ENCODE data around the gene CLOCK. TPM values are rescaled to one million over a fixed set of nuclear protein-coding genes. Genes with fewer than 3 reads are reported as not detected.
"Not testable (repeated sequence)": the region's sequence is repeated elsewhere in the genome, so short reads cannot be mapped to it uniquely, and the experiment has no call there.

CLOCK gene, protein sequence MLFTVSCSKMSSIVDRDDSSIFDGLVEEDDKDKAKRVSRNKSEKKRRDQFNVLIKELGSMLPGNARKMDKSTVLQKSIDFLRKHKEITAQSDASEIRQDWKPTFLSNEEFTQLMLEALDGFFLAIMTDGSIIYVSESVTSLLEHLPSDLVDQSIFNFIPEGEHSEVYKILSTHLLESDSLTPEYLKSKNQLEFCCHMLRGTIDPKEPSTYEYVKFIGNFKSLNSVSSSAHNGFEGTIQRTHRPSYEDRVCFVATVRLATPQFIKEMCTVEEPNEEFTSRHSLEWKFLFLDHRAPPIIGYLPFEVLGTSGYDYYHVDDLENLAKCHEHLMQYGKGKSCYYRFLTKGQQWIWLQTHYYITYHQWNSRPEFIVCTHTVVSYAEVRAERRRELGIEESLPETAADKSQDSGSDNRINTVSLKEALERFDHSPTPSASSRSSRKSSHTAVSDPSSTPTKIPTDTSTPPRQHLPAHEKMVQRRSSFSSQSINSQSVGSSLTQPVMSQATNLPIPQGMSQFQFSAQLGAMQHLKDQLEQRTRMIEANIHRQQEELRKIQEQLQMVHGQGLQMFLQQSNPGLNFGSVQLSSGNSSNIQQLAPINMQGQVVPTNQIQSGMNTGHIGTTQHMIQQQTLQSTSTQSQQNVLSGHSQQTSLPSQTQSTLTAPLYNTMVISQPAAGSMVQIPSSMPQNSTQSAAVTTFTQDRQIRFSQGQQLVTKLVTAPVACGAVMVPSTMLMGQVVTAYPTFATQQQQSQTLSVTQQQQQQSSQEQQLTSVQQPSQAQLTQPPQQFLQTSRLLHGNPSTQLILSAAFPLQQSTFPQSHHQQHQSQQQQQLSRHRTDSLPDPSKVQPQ
- total RNA-seq: 13.6 TPM

- Histone ChIP-seq H3K4me1 (ENCODE audit: control insufficient read depth in 3 of 3, insufficient read depth in 3 of 3, low read length in 3 of 3) (peaks cover 9 to 15% (median 14%) of the 10 kb centered on the region in 3 donors), H3K4me3 (ENCODE audit: low read length in 3 of 3) (peak within 1 kb of the TSS; percentile 86 to 95 (median 93)), H3K27ac (ENCODE audit: low read depth, low read length) (peak within 1 kb of the TSS; percentile 95), H3K9ac (ENCODE audit: low read depth in 1 of 3, low read length in 3 of 3) (peak within 1 kb of the TSS; percentile 85 to 89 (median 85)), H3K9me3 (ENCODE audit: control insufficient read depth in 3 of 3, low read length in 3 of 3) (no peaks in the 10 kb centered on the region), H3K27me3 (ENCODE audit: control insufficient read depth in 3 of 3, insufficient read depth in 3 of 3, low read length in 3 of 3) (no peaks in the 10 kb centered on the region), H3K36me3 (ENCODE audit: control insufficient read depth in 3 of 3, insufficient read depth in 3 of 3, low read length in 3 of 3) (no peaks in the 10 kb centered on the region)
Measured at GRCh38 chr4:55546756-55547465, at the start of gene CLOCK. CLOCK (minus strand) TSS chr4:55546909; CDS start chr4:55482785, 64,124 bp downstream.

DNA sequence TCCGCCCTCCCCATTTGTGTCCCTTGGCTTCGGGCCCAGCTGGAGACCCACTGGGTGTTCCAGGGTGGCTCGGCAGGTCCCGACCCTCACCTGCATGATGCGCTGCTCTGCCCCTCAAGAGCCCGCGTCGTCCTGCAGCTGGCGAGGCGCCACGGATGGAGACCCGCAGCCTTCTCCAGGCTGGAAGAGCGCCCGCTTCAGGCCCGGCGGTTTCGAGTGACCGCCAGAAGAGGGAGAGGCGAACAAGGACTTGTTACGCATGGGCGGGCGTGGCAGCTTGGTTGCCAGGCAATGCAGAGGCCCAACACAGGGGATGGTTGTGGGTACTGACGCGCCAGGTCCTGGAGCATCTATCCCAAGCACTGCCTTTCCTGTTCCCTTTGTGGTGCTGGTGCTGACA lies 45.3 kb upstream of the CLOCK start, which contains the start of gene PDCL2:
PDCL2 (minus strand) TSS at position 232 of the 400 bp plus-strand sequence; CDS start at position 96, 136 bp downstream.
- no peak within 1 kb of the TSS for H3K9ac ChIP-seq (ENCODE audit: low read depth in 1 of 3, low read length in 3 of 3)
- no peak within 1 kb of the TSS for H3K4me3 ChIP-seq (ENCODE audit: low read length in 3 of 3)
- no peaks in the 10 kb centered on the region for H3K27me3 ChIP-seq (ENCODE audit: control insufficient read depth in 3 of 3, insufficient read depth in 3 of 3, low read length in 3 of 3)
- no peaks in the 10 kb centered on the region for H3K4me1 ChIP-seq (ENCODE audit: control insufficient read depth in 3 of 3, insufficient read depth in 3 of 3, low read length in 3 of 3)
- H3K27ac ChIP-seq (ENCODE audit: low read depth, low read length): no peak within 1 kb of the TSS
- H3K36me3 ChIP-seq (ENCODE audit: control insufficient read depth in 3 of 3, insufficient read depth in 3 of 3, low read length in 3 of 3): no peaks in the 10 kb centered on the region
- H3K9me3 ChIP-seq (ENCODE audit: control insufficient read depth in 3 of 3, low read length in 3 of 3): peaks cover 0 to 5% (median 3%) of the 10 kb centered on the region in 3 donors

DNA sequence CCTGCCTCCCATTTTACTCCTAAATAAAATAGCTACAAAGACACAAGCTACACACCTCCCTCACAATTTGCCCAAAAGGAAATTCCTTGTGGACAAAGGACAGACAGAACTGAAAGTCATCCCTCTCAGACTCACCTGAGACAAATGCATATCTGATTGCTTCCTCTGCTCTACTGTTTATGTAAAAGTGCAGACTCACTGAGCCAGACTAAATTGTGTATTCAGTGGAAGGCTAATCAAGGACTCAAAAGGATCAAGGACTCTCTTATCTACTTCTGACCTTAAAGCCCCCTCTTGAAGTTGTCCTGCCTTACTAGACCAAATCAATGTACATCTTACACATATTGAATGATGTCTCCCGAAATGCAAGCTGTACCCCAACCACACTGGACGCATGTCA lies 41.5 kb upstream of the CLOCK start:
- H3K9me3 ChIP-seq (ENCODE audit: control insufficient read depth in 3 of 3, low read length in 3 of 3): peaks cover 0 to 5% (median 3%) of the 10 kb centered on the region in 3 donors
- H3K4me1 ChIP-seq (ENCODE audit: control insufficient read depth in 3 of 3, insufficient read depth in 3 of 3, low read length in 3 of 3): no peaks in the 10 kb centered on the region
- no peak overlapping the region for H3K4me3 ChIP-seq (ENCODE audit: low read length in 3 of 3)
- H3K36me3 ChIP-seq (ENCODE audit: control insufficient read depth in 3 of 3, insufficient read depth in 3 of 3, low read length in 3 of 3): no peaks in the 10 kb centered on the region
- H3K27me3 ChIP-seq (ENCODE audit: control insufficient read depth in 3 of 3, insufficient read depth in 3 of 3, low read length in 3 of 3): no peaks in the 10 kb centered on the region
- no peak overlapping the region for H3K27ac ChIP-seq (ENCODE audit: low read depth, low read length)
- H3K9ac ChIP-seq (ENCODE audit: low read depth in 1 of 3, low read length in 3 of 3): no peak overlapping the region

DNA sequence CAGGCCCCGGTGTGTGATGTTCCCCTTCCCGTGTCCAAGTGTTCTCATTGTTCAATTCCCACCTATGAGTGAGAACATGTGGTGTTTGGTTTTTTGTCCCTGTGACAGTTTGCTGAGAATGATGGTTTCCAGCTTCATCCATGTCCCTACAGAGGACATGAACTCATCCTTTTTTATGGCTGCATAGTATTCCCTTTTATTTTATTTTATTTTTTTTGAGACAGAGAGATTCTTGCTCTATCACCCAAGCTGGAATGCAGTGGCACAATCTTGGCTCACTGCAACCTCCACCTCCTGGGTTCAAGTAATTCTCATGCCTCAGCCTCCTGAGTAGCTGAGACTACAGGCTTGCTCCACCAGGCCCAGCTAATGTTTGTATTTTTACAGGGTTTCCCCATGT lies 36.1 kb upstream of the CLOCK start:
- H3K9me3 ChIP-seq (ENCODE audit: control insufficient read depth in 3 of 3, low read length in 3 of 3); H3K4me1 ChIP-seq (ENCODE audit: control insufficient read depth in 3 of 3, insufficient read depth in 3 of 3, low read length in 3 of 3); H3K27ac ChIP-seq (ENCODE audit: low read depth, low read length); H3K36me3 ChIP-seq (ENCODE audit: control insufficient read depth in 3 of 3, insufficient read depth in 3 of 3, low read length in 3 of 3); H3K9ac ChIP-seq (ENCODE audit: low read depth in 1 of 3, low read length in 3 of 3); H3K27me3 ChIP-seq (ENCODE audit: control insufficient read depth in 3 of 3, insufficient read depth in 3 of 3, low read length in 3 of 3); H3K4me3 ChIP-seq (ENCODE audit: low read length in 3 of 3): not testable (repeated sequence)

DNA sequence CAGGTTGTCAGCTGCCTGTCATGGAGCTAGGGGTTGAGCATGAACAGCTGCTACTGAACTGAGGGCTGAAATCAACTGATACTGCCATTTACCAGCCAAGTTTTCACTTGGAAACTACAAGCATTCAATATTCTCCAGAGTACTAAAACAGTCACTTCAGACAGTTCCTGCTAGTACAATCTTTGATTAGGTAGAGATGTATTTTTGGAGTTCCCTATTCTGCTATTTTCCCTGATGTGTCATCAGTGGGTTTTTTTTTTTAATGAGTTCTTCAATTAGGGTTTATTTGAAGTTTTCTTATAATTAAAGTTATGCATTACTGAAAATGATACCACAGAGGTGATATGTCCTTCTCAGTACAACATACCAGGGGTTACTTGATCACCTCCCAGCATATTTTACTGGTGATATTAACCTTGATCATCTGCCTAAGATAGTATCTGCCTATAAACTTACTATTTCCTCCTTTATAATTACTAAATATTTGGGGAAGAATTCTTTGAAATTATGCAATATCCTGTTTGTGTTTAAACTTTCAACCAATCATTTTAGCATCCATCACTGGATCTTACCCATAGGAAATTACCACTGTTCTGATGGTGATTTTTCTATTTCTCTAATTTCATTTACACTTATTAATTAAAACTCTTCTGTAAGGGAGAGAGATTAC lies 31.8 kb upstream of the CLOCK start:
- Histone ChIP-seq H3K4me1 (ENCODE audit: control insufficient read depth in 3 of 3, insufficient read depth in 3 of 3, low read length in 3 of 3) (no peaks in the 10 kb centered on the region), H3K9ac (ENCODE audit: low read depth in 1 of 3, low read length in 3 of 3) (no peak overlapping the region), H3K4me3 (ENCODE audit: low read length in 3 of 3) (no peak overlapping the region), H3K36me3 (ENCODE audit: control insufficient read depth in 3 of 3, insufficient read depth in 3 of 3, low read length in 3 of 3) (no peaks in the 10 kb centered on the region), H3K9me3 (ENCODE audit: control insufficient read depth in 3 of 3, low read length in 3 of 3) (peaks cover 0 to 6% (median 0%) of the 10 kb centered on the region in 3 donors), H3K27ac (ENCODE audit: low read depth, low read length) (no peak overlapping the region), H3K27me3 (ENCODE audit: control insufficient read depth in 3 of 3, insufficient read depth in 3 of 3, low read length in 3 of 3) (no peaks in the 10 kb centered on the region)

GRCh38 chr4:55575513-55575912 lies 28.8 kb upstream of the CLOCK start:
- Histone ChIP-seq H3K9me3 (ENCODE audit: control insufficient read depth in 3 of 3, low read length in 3 of 3) (peaks cover 0 to 3% (median 0%) of the 10 kb centered on the region in 3 donors), H3K27ac (ENCODE audit: low read depth, low read length) (no peak overlapping the region), H3K9ac (ENCODE audit: low read depth in 1 of 3, low read length in 3 of 3) (no peak overlapping the region), H3K4me3 (ENCODE audit: low read length in 3 of 3) (no peak overlapping the region), H3K27me3 (ENCODE audit: control insufficient read depth in 3 of 3, insufficient read depth in 3 of 3, low read length in 3 of 3) (no peaks in the 10 kb centered on the region), H3K4me1 (ENCODE audit: control insufficient read depth in 3 of 3, insufficient read depth in 3 of 3, low read length in 3 of 3) (no peaks in the 10 kb centered on the region), H3K36me3 (ENCODE audit: control insufficient read depth in 3 of 3, insufficient read depth in 3 of 3, low read length in 3 of 3) (no peaks in the 10 kb centered on the region)

DNA sequence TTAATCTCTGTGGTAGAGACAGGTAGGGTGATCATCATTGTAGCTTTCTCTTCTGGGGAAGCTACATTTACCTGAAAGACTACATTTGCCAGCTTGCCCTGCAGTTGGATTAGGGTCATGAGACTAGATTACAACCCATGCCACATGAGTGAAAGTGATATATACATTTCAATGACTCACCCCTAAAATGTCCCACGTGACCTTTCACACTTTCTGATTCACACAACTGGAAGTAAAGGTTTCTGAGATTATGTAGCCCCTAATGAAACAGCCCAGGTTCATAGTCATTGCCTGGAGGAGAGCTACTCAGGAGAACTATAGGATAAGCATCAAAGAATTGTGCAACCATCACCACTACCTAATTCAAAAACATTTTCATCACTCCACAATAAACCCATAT lies 27.5 kb upstream of the CLOCK start:
- Histone ChIP-seq H3K4me1 (ENCODE audit: control insufficient read depth in 3 of 3, insufficient read depth in 3 of 3, low read length in 3 of 3) (no peaks in the 10 kb centered on the region), H3K4me3 (ENCODE audit: low read length in 3 of 3) (no peak overlapping the region), H3K27ac (ENCODE audit: low read depth, low read length) (no peak overlapping the region), H3K36me3 (ENCODE audit: control insufficient read depth in 3 of 3, insufficient read depth in 3 of 3, low read length in 3 of 3) (no peaks in the 10 kb centered on the region), H3K27me3 (ENCODE audit: control insufficient read depth in 3 of 3, insufficient read depth in 3 of 3, low read length in 3 of 3) (no peaks in the 10 kb centered on the region), H3K9ac (ENCODE audit: low read depth in 1 of 3, low read length in 3 of 3) (no peak overlapping the region), H3K9me3 (ENCODE audit: control insufficient read depth in 3 of 3, low read length in 3 of 3) (peaks cover 0 to 3% (median 0%) of the 10 kb centered on the region in 3 donors)

GRCh38 chr4:55571806-55572205 lies 25.1 kb upstream of the CLOCK start:
- Histone ChIP-seq H3K9me3 (ENCODE audit: control insufficient read depth in 3 of 3, low read length in 3 of 3) (peaks cover 0 to 3% (median 0%) of the 10 kb centered on the region in 3 donors), H3K27ac (ENCODE audit: low read depth, low read length) (no peak overlapping the region), H3K27me3 (ENCODE audit: control insufficient read depth in 3 of 3, insufficient read depth in 3 of 3, low read length in 3 of 3) (peaks cover 0 to 3% (median 0%) of the 10 kb centered on the region in 3 donors), H3K4me1 (ENCODE audit: control insufficient read depth in 3 of 3, insufficient read depth in 3 of 3, low read length in 3 of 3) (no peaks in the 10 kb centered on the region), H3K36me3 (ENCODE audit: control insufficient read depth in 3 of 3, insufficient read depth in 3 of 3, low read length in 3 of 3) (no peaks in the 10 kb centered on the region), H3K9ac (ENCODE audit: low read depth in 1 of 3, low read length in 3 of 3) (no peak overlapping the region), H3K4me3 (ENCODE audit: low read length in 3 of 3) (no peak overlapping the region)

DNA sequence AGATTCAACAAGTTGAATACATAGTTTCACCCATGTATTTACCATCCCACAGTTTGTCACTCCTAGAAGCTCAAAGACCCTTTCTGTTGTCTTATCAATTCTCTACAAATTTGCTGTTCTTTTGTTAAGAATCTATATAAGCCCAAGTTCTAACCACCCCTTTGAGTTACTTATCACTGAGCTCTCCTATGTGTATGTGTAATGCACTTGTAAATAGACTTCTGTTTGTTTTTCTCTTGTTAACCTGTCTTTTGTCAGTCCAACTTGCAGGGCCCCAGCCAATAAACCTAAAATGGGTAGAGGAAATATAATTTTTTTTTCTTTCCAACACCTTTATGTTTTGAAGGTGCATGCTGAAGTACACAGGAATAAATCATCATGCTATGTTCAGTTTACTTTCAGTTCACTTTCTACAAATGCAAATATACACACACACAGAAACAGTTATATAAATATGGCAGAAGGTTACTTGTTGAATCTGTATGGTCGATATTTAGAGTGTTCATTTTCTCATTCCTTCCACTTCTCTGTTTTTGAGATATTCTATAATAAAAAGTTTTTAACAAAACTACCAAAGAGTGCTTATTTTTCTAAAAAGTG lies 22.3 kb upstream of the CLOCK start:
- Histone ChIP-seq H3K9ac (ENCODE audit: low read depth in 1 of 3, low read length in 3 of 3) (no peak overlapping the region), H3K27me3 (ENCODE audit: control insufficient read depth in 3 of 3, insufficient read depth in 3 of 3, low read length in 3 of 3) (peaks cover 0 to 3% (median 0%) of the 10 kb centered on the region in 3 donors), H3K4me3 (ENCODE audit: low read length in 3 of 3) (no peak overlapping the region), H3K9me3 (ENCODE audit: control insufficient read depth in 3 of 3, low read length in 3 of 3) (no peaks in the 10 kb centered on the region), H3K36me3 (ENCODE audit: control insufficient read depth in 3 of 3, insufficient read depth in 3 of 3, low read length in 3 of 3) (no peaks in the 10 kb centered on the region), H3K4me1 (ENCODE audit: control insufficient read depth in 3 of 3, insufficient read depth in 3 of 3, low read length in 3 of 3) (no peaks in the 10 kb centered on the region), H3K27ac (ENCODE audit: low read depth, low read length) (no peak overlapping the region)

Data from skeletal muscle tissue (tissue), 4 donors.